KMS-11 (cell line): ENCODE measurements around the gene CCBE1.

Experiments used
- H2AFZ ChIP-seq: fragments of 200-600 bp; sonication (generic); 2 replicates; pipeline ENCODE4 v1.6.1; 2016; ENCODE audit warnings: antibody characterized with exemption, mixed run types, low read depth
- H3K27ac ChIP-seq: fragments of 200-600 bp; sonication (generic); 2 replicates; pipeline ENCODE4 v1.6.1; 2016; ENCODE audit warnings: mild to moderate bottlenecking, mixed run types
- H3K27me3 ChIP-seq: fragments of 200-600 bp; sonication (generic); 2 replicates; pipeline ENCODE4 v1.6.1; 2017; ENCODE audit warnings: mild to moderate bottlenecking, low read depth, mixed run types, moderate library complexity; ENCODE audit not compliant: insufficient read depth
- H3K36me3 ChIP-seq: fragments of 200-600 bp; sonication (generic); 2 replicates; pipeline ENCODE4 v1.6.1; 2017; ENCODE audit warnings: mild to moderate bottlenecking, mixed run types; ENCODE audit not compliant: insufficient read depth
- H3K4me1 ChIP-seq: fragments of 200-600 bp; sonication (generic); 2 replicates; pipeline ENCODE4 v1.6.1; 2016; ENCODE audit warnings: mild to moderate bottlenecking, low read depth, mixed run types; ENCODE audit not compliant: poor library complexity, severe bottlenecking
- H3K4me2 ChIP-seq: fragments of 200-600 bp; sonication (generic); 2 replicates; pipeline ENCODE4 v1.7.0; 2016; ENCODE audit warnings: mild to moderate bottlenecking, mixed run types
- H3K4me3 ChIP-seq: fragments of 200-600 bp; sonication (generic); IDR thresholded peaks from 2 replicates; pipeline ENCODE4 v1.6.1; 2017; ENCODE audit warnings: low read depth, low read length, mixed read lengths; ENCODE audit not compliant: insufficient read depth
- H3K79me2 ChIP-seq: fragments of 200-600 bp; sonication (generic); 2 replicates; pipeline ENCODE4 v1.6.1; 2016; ENCODE audit warnings: low read depth, mixed run types; ENCODE audit not compliant: insufficient read depth
- H3K9ac ChIP-seq: fragments of 200-600 bp; sonication (generic); 2 replicates; pipeline ENCODE4 v1.6.1; 2016; ENCODE audit warnings: mild to moderate bottlenecking, mixed run types
- H4K20me1 ChIP-seq: fragments of 200-600 bp; sonication (generic); 2 replicates; pipeline ENCODE4 v1.6.1; 2016; ENCODE audit warnings: mild to moderate bottlenecking, mixed run types; ENCODE audit not compliant: insufficient read depth
- CTCF ChIP-seq: fragments of 200-600 bp; sonication (generic); conservative IDR thresholded peaks from 2 replicates; pipeline ENCODE4 v1.6.1; 2017; ENCODE audit warnings: low read depth, mild to moderate bottlenecking, antibody characterized with exemption, low read length, moderate library complexity, mixed read lengths

Gene CCBE1

GRCh38 chr18:59388817-59389216 lies 308.4 kb downstream of the CCBE1 start:
- Histone ChIP-seq H3K4me1 (no peaks in the 10 kb centered on the region), H4K20me1 (no peaks in the 10 kb centered on the region), H3K36me3 (no peaks in the 10 kb centered on the region), H3K9ac (no peak overlapping the region), H3K27ac (no peak overlapping the region), H2AFZ (no peak overlapping the region), H3K4me2 (no peak overlapping the region), H3K79me2 (no peaks in the 10 kb centered on the region), H3K4me3 (no peak overlapping the region), H3K27me3 (no peaks in the 10 kb centered on the region)
- no peak for TF ChIP-seq CTCF

- TF ChIP-seq CTCF = no peak
- Histone ChIP-seq H3K27ac (no peak overlapping the region), H4K20me1 (no peaks in the 10 kb centered on the region), H3K4me1 (no peaks in the 10 kb centered on the region), H3K4me2 (no peak overlapping the region), H3K9ac (no peak overlapping the region), H2AFZ (no peak overlapping the region), H3K79me2 (no peaks in the 10 kb centered on the region), H3K4me3 (no peak overlapping the region), H3K27me3 (no peaks in the 10 kb centered on the region), H3K36me3 (no peaks in the 10 kb centered on the region)
Measured at GRCh38 chr18:59387687-59388565, 309.3 kb downstream of the CCBE1 start.

- Histone ChIP-seq H3K4me2 (no peak overlapping the region), H3K4me3 (no peak overlapping the region), H3K9ac (no peak overlapping the region), H4K20me1 (no peaks in the 10 kb centered on the region), H3K36me3 (no peaks in the 10 kb centered on the region), H2AFZ (no peak overlapping the region), H3K79me2 (no peaks in the 10 kb centered on the region), H3K27me3 (no peaks in the 10 kb centered on the region), H3K27ac (no peak overlapping the region), H3K4me1 (no peaks in the 10 kb centered on the region)
- TF ChIP-seq CTCF = no peak
Measured at GRCh38 chr18:59386909-59387686, 310.1 kb downstream of the CCBE1 start.

- Histone ChIP-seq H4K20me1 (no peaks in the 10 kb centered on the region), H3K79me2 (no peaks in the 10 kb centered on the region), H3K27me3 (no peaks in the 10 kb centered on the region), H3K4me2 (no peak overlapping the region), H2AFZ (no peak overlapping the region), H3K36me3 (no peaks in the 10 kb centered on the region), H3K9ac (no peak overlapping the region), H3K27ac (no peak overlapping the region), H3K4me1 (no peaks in the 10 kb centered on the region), H3K4me3 (no peak overlapping the region)
- no peak for TF ChIP-seq CTCF
Measured at GRCh38 chr18:59385191-59385590, 312.0 kb downstream of the CCBE1 start.
